GM23338 (cell line): ENCODE results near the gene APLNR. TPM values are rescaled to one million over a fixed set of nuclear protein-coding genes. Genes with fewer than 3 reads are reported as not detected.

Experiments
- CREB1 ChIP-seq: fragments of 250-450 bp; sonication (Bioruptor Pico); IDR thresholded peaks from 2 replicates; pipeline ENCODE4 v1.5.0; 2020; ENCODE audit warnings: low read depth, mild to moderate bottlenecking, moderate library complexity
- ETS1 ChIP-seq: IDR thresholded peaks from 2 replicates; pipeline ENCODE4 v1.6.1; 2016; ENCODE audit warnings: antibody characterized with exemption
- EZH2 ChIP-seq: fragments of 200-600 bp; sonication (generic); IDR thresholded peaks from one replicate; pipeline ENCODE4 v1.8.0; 2017; ENCODE audit warnings: antibody characterized with exemption, mild to moderate bottlenecking, low read depth; ENCODE audit not compliant: unreplicated experiment
- EZH2phosphoT487 ChIP-seq: fragments of 200-600 bp; sonication (generic); IDR thresholded peaks from one replicate; pipeline ENCODE4 v1.8.1; 2018; ENCODE audit warnings: antibody characterized with exemption; ENCODE audit not compliant: unreplicated experiment
- JUNB ChIP-seq: IDR thresholded peaks from one replicate; pipeline ENCODE4 v1.6.1; 2016; ENCODE audit warnings: antibody characterized with exemption; ENCODE audit not compliant: unreplicated experiment
- ZNF114 ChIP-seq: fragments of 250-450 bp; sonication (Bioruptor Pico); IDR thresholded peaks from 2 replicates; pipeline ENCODE4 v1.5.0; 2020; ENCODE audit warnings: mild to moderate bottlenecking, moderate library complexity
- ZNF331 ChIP-seq: fragments of 250-450 bp; sonication (Bioruptor Pico); IDR thresholded peaks from 2 replicates; pipeline ENCODE4 v1.5.0; 2020; ENCODE audit warnings: low read depth, mild to moderate bottlenecking, moderate library complexity
- polyA plus RNA-seq: library from polyadenylated mRNA; unstranded; fragments of >200 nt; fragmentation: Nextera tagmentation; extraction: Ambion mirVana; gene quantifications from 2 replicates; pipeline ENCODE4 v1.2.1, GENCODE V29; 2016
- total RNA-seq: library from RNA; depleted of rRNA; stranded (reverse); fragments of >200 nt; shearing (Covaris generic); gene quantifications from 2 replicates; pipeline ENCODE4 v1.2.3, GENCODE V29; 2014
- TF ChIP-seq, protein P1 (sequence below): fragments of 250-450 bp; sonication (Bioruptor Pico); IDR thresholded peaks from 2 replicates; pipeline ENCODE4 v1.5.0; 2020; ENCODE audit warnings: mild to moderate bottlenecking, moderate library complexity
- TF ChIP-seq, protein P2 (sequence below): IDR thresholded peaks from one replicate; pipeline ENCODE4 v1.6.1; 2018; ENCODE audit warnings: antibody characterized with exemption; ENCODE audit not compliant: unreplicated experiment

Gene APLNR
- total and polyA plus RNA-seq, 2 experiments from 2014 or later: 0.10 TPM; not detected in 1

GRCh38 chr11:57191311-57192219, 45.5 kb downstream of the APLNR start (continued):
- TF ChIP-seq, protein P1, sequence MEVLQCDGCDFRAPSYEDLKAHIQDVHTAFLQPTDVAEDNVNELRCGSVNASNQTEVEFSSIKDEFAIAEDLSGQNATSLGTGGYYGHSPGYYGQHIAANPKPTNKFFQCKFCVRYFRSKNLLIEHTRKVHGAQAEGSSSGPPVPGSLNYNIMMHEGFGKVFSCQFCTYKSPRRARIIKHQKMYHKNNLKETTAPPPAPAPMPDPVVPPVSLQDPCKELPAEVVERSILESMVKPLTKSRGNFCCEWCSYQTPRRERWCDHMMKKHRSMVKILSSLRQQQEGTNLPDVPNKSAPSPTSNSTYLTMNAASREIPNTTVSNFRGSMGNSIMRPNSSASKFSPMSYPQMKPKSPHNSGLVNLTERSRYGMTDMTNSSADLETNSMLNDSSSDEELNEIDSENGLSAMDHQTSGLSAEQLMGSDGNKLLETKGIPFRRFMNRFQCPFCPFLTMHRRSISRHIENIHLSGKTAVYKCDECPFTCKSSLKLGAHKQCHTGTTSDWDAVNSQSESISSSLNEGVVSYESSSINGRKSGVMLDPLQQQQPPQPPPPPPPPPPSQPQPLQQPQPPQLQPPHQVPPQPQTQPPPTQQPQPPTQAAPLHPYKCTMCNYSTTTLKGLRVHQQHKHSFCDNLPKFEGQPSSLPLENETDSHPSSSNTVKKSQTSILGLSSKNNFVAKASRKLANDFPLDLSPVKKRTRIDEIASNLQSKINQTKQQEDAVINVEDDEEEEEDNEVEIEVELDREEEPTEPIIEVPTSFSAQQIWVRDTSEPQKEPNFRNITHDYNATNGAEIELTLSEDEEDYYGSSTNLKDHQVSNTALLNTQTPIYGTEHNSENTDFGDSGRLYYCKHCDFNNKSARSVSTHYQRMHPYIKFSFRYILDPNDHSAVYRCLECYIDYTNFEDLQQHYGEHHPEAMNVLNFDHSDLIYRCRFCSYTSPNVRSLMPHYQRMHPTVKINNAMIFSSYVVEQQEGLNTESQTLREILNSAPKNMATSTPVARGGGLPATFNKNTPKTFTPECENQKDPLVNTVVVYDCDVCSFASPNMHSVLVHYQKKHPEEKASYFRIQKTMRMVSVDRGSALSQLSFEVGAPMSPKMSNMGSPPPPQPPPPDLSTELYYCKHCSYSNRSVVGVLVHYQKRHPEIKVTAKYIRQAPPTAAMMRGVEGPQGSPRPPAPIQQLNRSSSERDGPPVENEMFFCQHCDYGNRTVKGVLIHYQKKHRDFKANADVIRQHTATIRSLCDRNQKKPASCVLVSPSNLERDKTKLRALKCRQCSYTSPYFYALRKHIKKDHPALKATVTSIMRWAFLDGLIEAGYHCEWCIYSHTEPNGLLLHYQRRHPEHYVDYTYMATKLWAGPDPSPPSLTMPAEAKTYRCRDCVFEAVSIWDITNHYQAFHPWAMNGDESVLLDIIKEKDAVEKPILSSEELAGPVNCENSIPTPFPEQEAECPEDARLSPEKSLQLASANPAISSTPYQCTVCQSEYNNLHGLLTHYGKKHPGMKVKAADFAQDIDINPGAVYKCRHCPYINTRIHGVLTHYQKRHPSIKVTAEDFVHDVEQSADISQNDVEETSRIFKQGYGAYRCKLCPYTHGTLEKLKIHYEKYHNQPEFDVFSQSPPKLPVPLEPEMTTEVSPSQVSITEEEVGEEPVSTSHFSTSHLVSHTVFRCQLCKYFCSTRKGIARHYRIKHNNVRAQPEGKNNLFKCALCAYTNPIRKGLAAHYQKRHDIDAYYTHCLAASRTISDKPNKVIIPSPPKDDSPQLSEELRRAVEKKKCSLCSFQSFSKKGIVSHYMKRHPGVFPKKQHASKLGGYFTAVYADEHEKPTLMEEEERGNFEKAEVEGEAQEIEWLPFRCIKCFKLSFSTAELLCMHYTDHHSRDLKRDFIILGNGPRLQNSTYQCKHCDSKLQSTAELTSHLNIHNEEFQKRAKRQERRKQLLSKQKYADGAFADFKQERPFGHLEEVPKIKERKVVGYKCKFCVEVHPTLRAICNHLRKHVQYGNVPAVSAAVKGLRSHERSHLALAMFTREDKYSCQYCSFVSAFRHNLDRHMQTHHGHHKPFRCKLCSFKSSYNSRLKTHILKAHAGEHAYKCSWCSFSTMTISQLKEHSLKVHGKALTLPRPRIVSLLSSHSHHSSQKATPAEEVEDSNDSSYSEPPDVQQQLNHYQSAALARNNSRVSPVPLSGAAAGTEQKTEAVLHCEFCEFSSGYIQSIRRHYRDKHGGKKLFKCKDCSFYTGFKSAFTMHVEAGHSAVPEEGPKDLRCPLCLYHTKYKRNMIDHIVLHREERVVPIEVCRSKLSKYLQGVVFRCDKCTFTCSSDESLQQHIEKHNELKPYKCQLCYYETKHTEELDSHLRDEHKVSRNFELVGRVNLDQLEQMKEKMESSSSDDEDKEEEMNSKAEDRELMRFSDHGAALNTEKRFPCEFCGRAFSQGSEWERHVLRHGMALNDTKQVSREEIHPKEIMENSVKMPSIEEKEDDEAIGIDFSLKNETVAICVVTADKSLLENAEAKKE (CRISPR knock-in tag): no peak
- TF ChIP-seq ZNF331 (CRISPR knock-in tag): no peak
- TF ChIP-seq JUNB: no peak
- no peak for TF ChIP-seq ETS1
- no peak for TF ChIP-seq EZH2phosphoT487
- TF ChIP-seq, protein P2, sequence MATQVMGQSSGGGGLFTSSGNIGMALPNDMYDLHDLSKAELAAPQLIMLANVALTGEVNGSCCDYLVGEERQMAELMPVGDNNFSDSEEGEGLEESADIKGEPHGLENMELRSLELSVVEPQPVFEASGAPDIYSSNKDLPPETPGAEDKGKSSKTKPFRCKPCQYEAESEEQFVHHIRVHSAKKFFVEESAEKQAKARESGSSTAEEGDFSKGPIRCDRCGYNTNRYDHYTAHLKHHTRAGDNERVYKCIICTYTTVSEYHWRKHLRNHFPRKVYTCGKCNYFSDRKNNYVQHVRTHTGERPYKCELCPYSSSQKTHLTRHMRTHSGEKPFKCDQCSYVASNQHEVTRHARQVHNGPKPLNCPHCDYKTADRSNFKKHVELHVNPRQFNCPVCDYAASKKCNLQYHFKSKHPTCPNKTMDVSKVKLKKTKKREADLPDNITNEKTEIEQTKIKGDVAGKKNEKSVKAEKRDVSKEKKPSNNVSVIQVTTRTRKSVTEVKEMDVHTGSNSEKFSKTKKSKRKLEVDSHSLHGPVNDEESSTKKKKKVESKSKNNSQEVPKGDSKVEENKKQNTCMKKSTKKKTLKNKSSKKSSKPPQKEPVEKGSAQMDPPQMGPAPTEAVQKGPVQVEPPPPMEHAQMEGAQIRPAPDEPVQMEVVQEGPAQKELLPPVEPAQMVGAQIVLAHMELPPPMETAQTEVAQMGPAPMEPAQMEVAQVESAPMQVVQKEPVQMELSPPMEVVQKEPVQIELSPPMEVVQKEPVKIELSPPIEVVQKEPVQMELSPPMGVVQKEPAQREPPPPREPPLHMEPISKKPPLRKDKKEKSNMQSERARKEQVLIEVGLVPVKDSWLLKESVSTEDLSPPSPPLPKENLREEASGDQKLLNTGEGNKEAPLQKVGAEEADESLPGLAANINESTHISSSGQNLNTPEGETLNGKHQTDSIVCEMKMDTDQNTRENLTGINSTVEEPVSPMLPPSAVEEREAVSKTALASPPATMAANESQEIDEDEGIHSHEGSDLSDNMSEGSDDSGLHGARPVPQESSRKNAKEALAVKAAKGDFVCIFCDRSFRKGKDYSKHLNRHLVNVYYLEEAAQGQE: no peak
- TF ChIP-seq CREB1 (CRISPR knock-in tag): no peak
- TF ChIP-seq EZH2: no peak
- TF ChIP-seq ZNF114 (CRISPR knock-in tag): no peak
